Measurements from ENCODE around the gene ZBTB24. TPM values are rescaled to one million over a fixed set of nuclear protein-coding genes. Genes with fewer than 3 reads are reported as not detected.

ZBTB24 gene
- total RNA-seq, 1 donor from 2014 or later: 6.3 TPM

DNA sequence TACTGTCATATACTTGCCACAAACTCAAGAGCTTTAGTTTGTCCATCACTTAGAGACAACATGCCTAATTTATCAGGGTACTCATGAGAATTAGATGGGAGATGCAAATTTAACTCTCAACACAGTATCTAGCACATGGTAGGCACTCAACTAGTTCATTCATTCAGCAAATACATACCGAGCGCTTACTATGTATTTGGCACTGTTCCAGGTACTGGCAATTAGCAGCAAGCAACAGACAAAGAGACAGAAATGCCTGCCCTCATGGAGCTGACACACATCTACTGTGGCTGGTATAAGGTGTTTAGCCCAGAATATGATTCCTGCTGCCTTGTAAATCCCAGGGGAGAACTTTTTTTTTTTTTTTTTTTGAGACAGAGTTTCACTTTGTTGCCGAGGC is 32.2 kb downstream of the ZBTB24 start:
- H3K36me3 ChIP-seq (ENCODE audit: control insufficient read depth, insufficient read depth, low read length): peaks cover 5% of the 10 kb centered on the region
- no peak overlapping the region for H3K4me3 ChIP-seq (ENCODE audit: low read depth, low read length)
- TF ChIP-seq, protein P1, sequence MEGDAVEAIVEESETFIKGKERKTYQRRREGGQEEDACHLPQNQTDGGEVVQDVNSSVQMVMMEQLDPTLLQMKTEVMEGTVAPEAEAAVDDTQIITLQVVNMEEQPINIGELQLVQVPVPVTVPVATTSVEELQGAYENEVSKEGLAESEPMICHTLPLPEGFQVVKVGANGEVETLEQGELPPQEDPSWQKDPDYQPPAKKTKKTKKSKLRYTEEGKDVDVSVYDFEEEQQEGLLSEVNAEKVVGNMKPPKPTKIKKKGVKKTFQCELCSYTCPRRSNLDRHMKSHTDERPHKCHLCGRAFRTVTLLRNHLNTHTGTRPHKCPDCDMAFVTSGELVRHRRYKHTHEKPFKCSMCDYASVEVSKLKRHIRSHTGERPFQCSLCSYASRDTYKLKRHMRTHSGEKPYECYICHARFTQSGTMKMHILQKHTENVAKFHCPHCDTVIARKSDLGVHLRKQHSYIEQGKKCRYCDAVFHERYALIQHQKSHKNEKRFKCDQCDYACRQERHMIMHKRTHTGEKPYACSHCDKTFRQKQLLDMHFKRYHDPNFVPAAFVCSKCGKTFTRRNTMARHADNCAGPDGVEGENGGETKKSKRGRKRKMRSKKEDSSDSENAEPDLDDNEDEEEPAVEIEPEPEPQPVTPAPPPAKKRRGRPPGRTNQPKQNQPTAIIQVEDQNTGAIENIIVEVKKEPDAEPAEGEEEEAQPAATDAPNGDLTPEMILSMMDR (IDR thresholded peaks at IDR 0.05; ENCODE audit: insufficient read depth, low read length, severe bottlenecking): no peak
- no peaks in the 10 kb centered on the region for H3K27me3 ChIP-seq (ENCODE audit: control insufficient read depth, insufficient read depth, low read length)
- FAIRE-seq: no peak
- DNase-seq (ENCODE audit: low read depth): no peak

DNA sequence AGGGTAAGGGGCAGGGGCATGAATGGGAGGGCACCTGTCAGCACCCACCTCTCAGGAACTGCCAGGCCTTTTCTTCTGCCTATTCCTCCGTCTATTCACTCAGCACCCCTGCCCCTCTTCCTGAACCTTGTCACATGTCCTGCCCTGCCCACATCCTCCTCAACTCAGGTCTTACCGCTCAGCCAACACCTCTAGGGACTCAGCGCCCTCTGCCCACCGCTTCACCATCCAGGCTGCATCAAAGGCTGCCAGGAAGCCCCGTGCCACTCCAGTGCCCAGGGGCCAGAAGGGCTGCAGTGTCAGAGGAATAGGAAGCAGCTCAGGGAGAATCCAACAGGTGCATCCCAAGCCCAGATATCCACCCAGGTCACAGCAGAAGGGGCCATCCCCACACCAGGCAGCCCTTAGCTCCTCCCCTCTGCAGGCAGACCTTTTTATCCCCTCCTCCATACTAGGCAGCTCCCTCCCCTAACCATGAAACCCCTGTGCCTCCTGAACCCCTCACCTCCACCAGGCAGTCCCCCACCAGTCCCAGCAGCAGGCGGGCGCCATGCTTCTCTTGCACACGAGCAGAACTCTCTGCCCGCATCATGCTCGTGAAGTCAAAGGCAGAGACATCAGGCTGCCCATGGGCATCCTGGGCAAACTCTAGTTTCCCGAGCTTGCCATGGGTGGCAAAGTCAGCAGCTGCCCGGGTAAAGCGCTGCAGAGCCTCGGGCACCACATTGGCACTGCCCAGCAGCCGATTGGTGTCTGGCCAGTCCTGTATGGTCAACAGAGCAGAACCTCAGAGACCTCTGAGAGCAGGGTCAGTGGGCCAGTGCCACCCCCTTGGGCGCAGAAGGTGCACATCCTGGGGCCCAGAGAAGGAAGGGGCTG is 33.0 kb downstream of the ZBTB24 start:
- no peak for DNase-seq (ENCODE audit: low read depth)
- H3K36me3 ChIP-seq (ENCODE audit: control insufficient read depth, insufficient read depth, low read length): peaks cover 6% of the 10 kb centered on the region
- H3K4me3 ChIP-seq (ENCODE audit: low read depth, low read length): no peak overlapping the region
- TF ChIP-seq, protein P1 (IDR thresholded peaks at IDR 0.05; ENCODE audit: insufficient read depth, low read length, severe bottlenecking): no peak
- no peak for FAIRE-seq
- no peaks in the 10 kb centered on the region for H3K27me3 ChIP-seq (ENCODE audit: control insufficient read depth, insufficient read depth, low read length)

DNA sequence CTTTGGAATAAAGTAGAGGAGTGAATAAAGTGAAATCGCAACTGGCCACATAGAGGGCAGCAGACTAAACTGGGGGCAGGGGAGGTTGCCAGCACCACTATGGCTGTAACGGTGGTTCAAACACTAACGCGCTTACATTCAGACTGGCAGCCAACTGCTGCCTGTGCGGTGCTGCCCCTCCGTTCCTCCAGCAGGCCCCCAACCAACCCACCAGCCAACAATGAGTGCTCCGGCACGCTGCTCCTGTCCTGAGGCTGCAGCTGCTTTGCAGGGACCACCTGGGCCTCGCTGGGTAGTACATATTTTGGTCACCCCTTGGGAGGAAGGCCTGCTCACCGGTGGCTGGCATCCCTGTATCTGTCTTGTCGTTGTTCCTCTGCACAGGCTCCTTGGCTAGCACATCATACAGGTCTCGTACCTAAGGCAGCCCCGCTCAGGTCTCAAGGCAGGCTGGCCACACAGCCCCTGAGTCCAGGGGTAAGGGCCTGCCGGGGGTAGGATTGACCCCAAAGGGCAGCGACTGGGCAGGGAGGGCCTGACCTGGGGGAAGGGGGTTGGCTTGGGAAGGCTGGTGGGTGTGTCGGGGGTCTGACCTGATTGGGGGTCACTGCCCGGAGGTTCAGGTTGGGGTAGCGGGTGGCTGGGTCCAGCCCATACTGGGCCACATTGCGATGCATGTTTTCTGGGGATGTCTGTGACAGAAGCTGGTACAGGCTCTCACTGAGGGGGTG is 33.8 kb downstream of the ZBTB24 start:
- no peak for DNase-seq (ENCODE audit: low read depth)
- Histone ChIP-seq H3K4me3 (ENCODE audit: low read depth, low read length) (no peak overlapping the region), H3K27me3 (ENCODE audit: control insufficient read depth, insufficient read depth, low read length) (no peaks in the 10 kb centered on the region), H3K36me3 (ENCODE audit: control insufficient read depth, insufficient read depth, low read length) (peaks cover 6% of the 10 kb centered on the region)
- TF ChIP-seq, protein P1 (IDR thresholded peaks at IDR 0.05; ENCODE audit: insufficient read depth, low read length, severe bottlenecking): no peak
- no peak for FAIRE-seq

DNA sequence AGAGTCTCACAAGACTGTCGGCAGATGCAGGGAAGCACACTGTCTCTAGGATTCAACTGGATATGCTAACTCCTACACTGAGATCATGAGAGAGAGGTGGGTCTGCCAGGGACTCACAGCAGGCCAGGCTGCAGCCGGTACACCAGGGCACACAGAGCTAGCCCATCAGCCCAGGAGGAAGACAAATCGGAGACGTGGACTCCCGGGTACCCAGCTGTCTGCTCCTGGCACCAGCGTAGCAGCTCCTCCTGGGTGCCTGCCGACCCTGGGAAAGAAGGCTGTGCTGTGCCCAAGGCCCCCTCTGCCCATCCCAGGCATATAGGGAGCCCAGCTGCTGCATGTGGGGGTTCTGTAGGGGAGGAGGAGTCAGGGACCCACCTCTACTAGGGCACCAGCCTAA is 34.4 kb downstream of the ZBTB24 start:
- TF ChIP-seq, protein P1 (IDR thresholded peaks at IDR 0.05; ENCODE audit: insufficient read depth, low read length, severe bottlenecking): no peak
- FAIRE-seq (no peak), DNase-seq (ENCODE audit: low read depth) (no peak)
- Histone ChIP-seq H3K27me3 (ENCODE audit: control insufficient read depth, insufficient read depth, low read length) (no peaks in the 10 kb centered on the region), H3K4me3 (ENCODE audit: low read depth, low read length) (no peak overlapping the region), H3K36me3 (ENCODE audit: control insufficient read depth, insufficient read depth, low read length) (peaks cover 8% of the 10 kb centered on the region)

DNA sequence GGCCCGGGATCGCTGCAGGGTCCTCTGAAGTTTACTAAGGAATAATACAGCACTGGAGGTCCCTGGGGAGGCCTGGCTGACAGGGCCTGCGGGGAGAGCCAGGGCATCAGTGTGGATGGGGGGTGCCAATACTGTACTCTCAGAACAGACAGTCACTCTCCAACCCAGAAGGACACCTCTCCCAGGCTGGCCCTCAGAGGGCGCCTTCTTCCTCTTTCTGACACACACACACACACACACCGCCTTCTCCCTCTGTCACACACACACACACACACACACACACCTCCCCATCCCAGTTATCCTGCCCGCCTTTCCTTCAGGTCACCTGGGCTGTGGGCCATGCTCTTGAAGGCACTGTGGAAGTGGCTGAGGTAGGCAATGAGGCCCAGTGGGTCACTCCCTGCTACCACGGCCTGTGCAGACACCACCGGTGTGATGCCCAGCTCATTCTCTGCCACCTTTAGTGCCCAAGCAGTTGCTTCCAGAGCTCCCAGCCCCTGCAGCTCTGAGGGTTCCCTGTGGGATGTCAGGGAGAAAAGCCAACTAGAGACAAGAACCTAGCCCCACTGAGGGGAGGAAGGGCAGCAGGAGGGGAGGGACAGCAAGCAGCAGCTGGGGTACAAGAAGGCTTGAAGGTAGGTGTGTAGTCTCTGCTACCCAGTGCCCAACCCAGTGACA is 35.0 kb downstream of the ZBTB24 start:
- H3K36me3 ChIP-seq (ENCODE audit: control insufficient read depth, insufficient read depth, low read length): peaks cover 11% of the 10 kb centered on the region
- DNase-seq (ENCODE audit: low read depth): no peak
- TF ChIP-seq, protein P1 (IDR thresholded peaks at IDR 0.05; ENCODE audit: insufficient read depth, low read length, severe bottlenecking): no peak
- FAIRE-seq: no peak
- H3K4me3 ChIP-seq (ENCODE audit: low read depth, low read length): no peak overlapping the region
- H3K27me3 ChIP-seq (ENCODE audit: control insufficient read depth, insufficient read depth, low read length): no peaks in the 10 kb centered on the region

Measured in bronchial epithelial cell (primary cell).